Measurements from ENCODE around the gene ZMYND8.

- TF ChIP-seq SIN3A (IDR thresholded peaks at IDR 0.05; ENCODE audit: borderline replicate concordance, insufficient read depth, low read depth, low read length) (no peak), CTCF (IDR thresholded peaks at IDR 0.05) (no peak), POLR2AphosphoS5 (IDR thresholded peaks at IDR 0.05; ENCODE audit: low read depth, low read length) (no peak), REST (IDR thresholded peaks at IDR 0.05; ENCODE audit: insufficient read depth in 1 of 2, low read depth in 2 of 2, low read length in 1 of 2) (no peak)
Observed at GRCh38 chr20:47265984-47266383, 90.5 kb downstream of the ZMYND8 start.

Measured in Panc1 (cell line).